DOHH2 (cell line): ENCODE data around the gene HIPK2.

ENCODE experiments used
- H3F3A ChIP-seq: fragments of 200-600 bp; sonication (generic), shearing (Covaris generic); 2 replicates; pipeline ENCODE4 v1.6.0; 2016; ENCODE audit warnings: antibody characterized with exemption, mild to moderate bottlenecking; ENCODE audit not compliant: control insufficient read depth, insufficient read depth
- H3K27ac ChIP-seq: fragments of 200-600 bp; sonication (generic); 2 replicates; pipeline ENCODE4 v1.5.1; 2014; ENCODE audit warnings: low read depth, mild to moderate bottlenecking, low read length, moderate library complexity
- H3K27me3 ChIP-seq: fragments of 200-600 bp; sonication (generic); 2 replicates; pipeline ENCODE4 v1.6.1; 2014; ENCODE audit warnings: mild to moderate bottlenecking, low read length, mixed read lengths; ENCODE audit not compliant: control insufficient read depth
- H3K36me3 ChIP-seq: fragments of 200-600 bp; sonication (generic); 2 replicates; pipeline ENCODE4 v1.6.1; 2014; ENCODE audit warnings: mild to moderate bottlenecking, low read length, moderate library complexity, mixed read lengths; ENCODE audit not compliant: control insufficient read depth
- H3K4me1 ChIP-seq: fragments of 200-600 bp; sonication (generic); 2 replicates; pipeline ENCODE4 v1.6.1; 2014; ENCODE audit warnings: mild to moderate bottlenecking, low read length, mixed read lengths; ENCODE audit not compliant: control insufficient read depth
- H3K4me2 ChIP-seq: fragments of 200-600 bp; sonication (generic); 2 replicates; pipeline ENCODE4 v1.6.0; 2014; ENCODE audit warnings: mild to moderate bottlenecking, low read length, moderate library complexity
- H3K4me3 ChIP-seq: fragments of 200-600 bp; sonication (generic); 2 replicates; pipeline ENCODE4 v1.5.1; 2014; ENCODE audit warnings: mild to moderate bottlenecking, low read length, mixed read lengths
- H3K79me2 ChIP-seq: fragments of 200-600 bp; sonication (generic); 2 replicates; pipeline ENCODE4 v1.6.1; 2014; ENCODE audit warnings: mild to moderate bottlenecking, low read length, mixed read lengths; ENCODE audit not compliant: control insufficient read depth
- H3K9me2 ChIP-seq: fragments of 200-600 bp; sonication (generic); replicated peaks from 2 replicates; pipeline ENCODE4 v1.6.1; 2014; ENCODE audit warnings: mild to moderate bottlenecking, low read length, mixed read lengths; ENCODE audit not compliant: control insufficient read depth
- H3K9me3 ChIP-seq: fragments of 200-600 bp; sonication (generic); 2 replicates; pipeline ENCODE4 v1.6.1; 2014; ENCODE audit warnings: antibody characterized with exemption, low read length, mixed read lengths; ENCODE audit not compliant: control insufficient read depth, insufficient read depth
- H4K20me1 ChIP-seq: fragments of 200-600 bp; sonication (generic); 2 replicates; pipeline ENCODE4 v1.6.0; 2014; ENCODE audit warnings: low read depth, mild to moderate bottlenecking, antibody characterized with exemption, low read length, moderate library complexity; ENCODE audit not compliant: control insufficient read depth, insufficient read depth
- EZH2phosphoT487 ChIP-seq: fragments of 200-600 bp; sonication (generic); IDR thresholded peaks from 2 replicates; pipeline ENCODE4 v1.6.1; 2017; ENCODE audit warnings: borderline replicate concordance, mild to moderate bottlenecking, antibody characterized with exemption, low read length, moderate library complexity, mixed read lengths
- TF ChIP-seq, protein P1 (sequence below): fragments of 200-600 bp; sonication (generic); IDR thresholded peaks from one replicate; pipeline ENCODE4 v1.5.1; 2014; ENCODE audit warnings: antibody characterized with exemption, mild to moderate bottlenecking, low read depth, low read length; ENCODE audit not compliant: poor library complexity, severe bottlenecking

Gene HIPK2

DNA sequence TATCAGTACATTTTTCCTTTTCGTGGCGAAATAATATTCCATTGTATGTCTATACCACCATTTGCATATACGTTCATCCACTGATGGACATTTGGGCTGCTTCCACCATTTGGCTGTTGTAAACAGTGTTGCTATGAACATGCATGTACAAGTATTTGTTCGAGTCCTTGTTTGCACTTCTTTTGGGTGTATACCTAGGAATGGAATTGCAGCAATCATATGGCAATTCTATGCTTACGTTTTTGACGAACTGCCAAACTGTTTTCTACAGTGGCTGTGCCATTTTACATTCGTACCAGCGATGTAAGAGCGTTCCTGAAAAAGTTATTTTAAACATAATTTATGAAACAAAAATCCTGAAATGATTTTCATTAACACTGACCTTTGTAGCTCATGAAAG, 79.5 kb downstream of the HIPK2 start:
- Histone ChIP-seq H3K27me3 (peaks cover 28% of the 10 kb centered on the region), H3K36me3 (no peaks in the 10 kb centered on the region), H3K4me1 (no peaks in the 10 kb centered on the region), H3K4me3 (no peak overlapping the region), H3K9me2 (no peaks in the 10 kb centered on the region), H4K20me1 (no peaks in the 10 kb centered on the region), H3F3A (no peaks in the 10 kb centered on the region), H3K27ac (no peak overlapping the region), H3K79me2 (no peaks in the 10 kb centered on the region), H3K4me2 (no peak overlapping the region), H3K9me3 (no peaks in the 10 kb centered on the region)
- no peak for TF ChIP-seq EZH2phosphoT487
- TF ChIP-seq, protein P1, sequence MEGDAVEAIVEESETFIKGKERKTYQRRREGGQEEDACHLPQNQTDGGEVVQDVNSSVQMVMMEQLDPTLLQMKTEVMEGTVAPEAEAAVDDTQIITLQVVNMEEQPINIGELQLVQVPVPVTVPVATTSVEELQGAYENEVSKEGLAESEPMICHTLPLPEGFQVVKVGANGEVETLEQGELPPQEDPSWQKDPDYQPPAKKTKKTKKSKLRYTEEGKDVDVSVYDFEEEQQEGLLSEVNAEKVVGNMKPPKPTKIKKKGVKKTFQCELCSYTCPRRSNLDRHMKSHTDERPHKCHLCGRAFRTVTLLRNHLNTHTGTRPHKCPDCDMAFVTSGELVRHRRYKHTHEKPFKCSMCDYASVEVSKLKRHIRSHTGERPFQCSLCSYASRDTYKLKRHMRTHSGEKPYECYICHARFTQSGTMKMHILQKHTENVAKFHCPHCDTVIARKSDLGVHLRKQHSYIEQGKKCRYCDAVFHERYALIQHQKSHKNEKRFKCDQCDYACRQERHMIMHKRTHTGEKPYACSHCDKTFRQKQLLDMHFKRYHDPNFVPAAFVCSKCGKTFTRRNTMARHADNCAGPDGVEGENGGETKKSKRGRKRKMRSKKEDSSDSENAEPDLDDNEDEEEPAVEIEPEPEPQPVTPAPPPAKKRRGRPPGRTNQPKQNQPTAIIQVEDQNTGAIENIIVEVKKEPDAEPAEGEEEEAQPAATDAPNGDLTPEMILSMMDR = no peak

DNA sequence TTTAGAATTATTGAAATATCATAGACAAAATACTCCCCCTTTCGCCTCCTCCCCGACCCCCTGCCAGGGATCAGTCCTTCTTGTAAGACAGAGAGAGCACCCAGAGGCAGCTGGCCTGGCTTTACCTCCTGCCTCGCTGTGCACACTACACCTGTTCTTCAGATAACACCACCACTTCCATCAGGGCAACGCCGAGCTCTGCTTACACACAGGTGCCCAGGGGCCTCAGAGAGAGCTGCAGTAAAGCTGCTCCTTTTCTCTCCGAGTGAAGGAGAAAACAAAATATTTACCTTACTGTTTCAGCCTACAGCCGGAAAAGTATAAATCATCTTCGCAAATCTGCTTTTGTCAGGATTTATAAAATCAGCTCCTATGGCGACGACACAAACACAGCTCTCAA, 80.7 kb downstream of the HIPK2 start:
- Histone ChIP-seq H3K27me3 (peaks cover 25% of the 10 kb centered on the region), H3K36me3 (no peaks in the 10 kb centered on the region), H3K4me1 (no peaks in the 10 kb centered on the region), H3K9me3 (no peaks in the 10 kb centered on the region), H3K4me3 (no peak overlapping the region), H4K20me1 (no peaks in the 10 kb centered on the region), H3K9me2 (no peaks in the 10 kb centered on the region), H3K79me2 (no peaks in the 10 kb centered on the region), H3K27ac (no peak overlapping the region), H3K4me2 (no peak overlapping the region), H3F3A (no peaks in the 10 kb centered on the region)
- TF ChIP-seq, protein P1 = no peak
- TF ChIP-seq EZH2phosphoT487 = no peak

GRCh38 chr7:139696552-139696951, 81.2 kb downstream of the HIPK2 start:
- Histone ChIP-seq H3K4me2 (no peak overlapping the region), H3K27me3 (peaks cover 20% of the 10 kb centered on the region), H3K9me2 (no peaks in the 10 kb centered on the region), H3K27ac (no peak overlapping the region), H3F3A (no peaks in the 10 kb centered on the region), H4K20me1 (no peaks in the 10 kb centered on the region), H3K9me3 (no peaks in the 10 kb centered on the region), H3K36me3 (no peaks in the 10 kb centered on the region), H3K79me2 (no peaks in the 10 kb centered on the region), H3K4me3 (no peak overlapping the region), H3K4me1 (no peaks in the 10 kb centered on the region)
- TF ChIP-seq, protein P1 = no peak
- TF ChIP-seq EZH2phosphoT487 = no peak

DNA sequence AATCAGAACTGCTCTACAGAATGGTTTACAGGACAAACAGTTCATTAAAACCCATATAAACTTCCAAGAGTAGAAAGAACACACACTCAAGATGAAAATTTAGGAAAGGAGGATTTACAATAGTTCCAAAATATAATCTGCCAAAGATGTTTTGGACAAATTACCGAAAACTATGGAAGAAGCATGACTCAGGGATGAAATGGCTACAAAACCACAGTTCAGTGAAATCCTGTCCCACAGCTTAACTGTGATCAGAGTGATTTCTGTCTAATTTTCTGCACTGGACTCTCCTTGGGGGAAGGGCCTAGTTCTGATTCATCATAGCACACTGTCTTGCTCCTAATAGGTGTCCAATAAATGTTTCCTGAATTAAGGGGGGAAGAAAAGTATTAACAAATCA, 82.2 kb downstream of the HIPK2 start:
- H3K27me3 ChIP-seq = peaks cover 19% of the 10 kb centered on the region
- H3K36me3 ChIP-seq = no peaks in the 10 kb centered on the region
- no peaks in the 10 kb centered on the region for H3K79me2 ChIP-seq
- H3K9me3 ChIP-seq = no peaks in the 10 kb centered on the region
- no peaks in the 10 kb centered on the region for H4K20me1 ChIP-seq
- H3F3A ChIP-seq = no peaks in the 10 kb centered on the region
- H3K9me2 ChIP-seq = no peaks in the 10 kb centered on the region
- TF ChIP-seq, protein P1 = no peak
- TF ChIP-seq EZH2phosphoT487 = no peak
- no peak overlapping the region for H3K4me3 ChIP-seq
- no peaks in the 10 kb centered on the region for H3K4me1 ChIP-seq
- H3K4me2 ChIP-seq = no peak overlapping the region
- H3K27ac ChIP-seq = no peak overlapping the region
